SK-N-MC (cell line): ENCODE data around the gene JAZF1.

Source experiments
- EZH2 ChIP-seq: fragments of 200-600 bp; sonication (generic); IDR thresholded peaks from one replicate; pipeline ENCODE4 v1.6.1; 2017; ENCODE audit warnings: antibody characterized with exemption
- FOXP2 ChIP-seq: optimal IDR thresholded peaks from 2 replicates; pipeline ENCODE3; 2011; ENCODE audit warnings: mild to moderate bottlenecking, moderate library complexity; ENCODE audit not compliant: insufficient read depth; ENCODE audit errors: extremely low read length, control extremely low read depth
- POLR2AphosphoS5 ChIP-seq: IDR thresholded peaks from 2 replicates; pipeline ENCODE4 v1.6.1; 2012; ENCODE audit warnings: mild to moderate bottlenecking, low read depth, low read length, borderline replicate concordance

- TF ChIP-seq POLR2AphosphoS5: no peak
- TF ChIP-seq EZH2: no peak
- TF ChIP-seq FOXP2: no peak
These were observed 1.5 kb upstream of the JAZF1 start for GRCh38 chr7:28182071-28182471.
